ENCODE data around the gene NDUFAF7.

NDUFAF7 gene

GRCh38 chr2:37211212-37211611 is 20.2 kb upstream of the NDUFAF7 start (continued):
- no peak for TF ChIP-seq POU6F1 (CRISPR knock-in tag; IDR thresholded peaks at IDR 0.05; ENCODE audit: borderline replicate concordance, low read depth)
- no peak for TF ChIP-seq GLIS3 (CRISPR knock-in tag; IDR thresholded peaks at IDR 0.05)
- TF ChIP-seq ARNTL (CRISPR knock-in tag; IDR thresholded peaks at IDR 0.05; ENCODE audit: borderline replicate concordance, low read depth) = no peak
- TF ChIP-seq, protein P1, sequence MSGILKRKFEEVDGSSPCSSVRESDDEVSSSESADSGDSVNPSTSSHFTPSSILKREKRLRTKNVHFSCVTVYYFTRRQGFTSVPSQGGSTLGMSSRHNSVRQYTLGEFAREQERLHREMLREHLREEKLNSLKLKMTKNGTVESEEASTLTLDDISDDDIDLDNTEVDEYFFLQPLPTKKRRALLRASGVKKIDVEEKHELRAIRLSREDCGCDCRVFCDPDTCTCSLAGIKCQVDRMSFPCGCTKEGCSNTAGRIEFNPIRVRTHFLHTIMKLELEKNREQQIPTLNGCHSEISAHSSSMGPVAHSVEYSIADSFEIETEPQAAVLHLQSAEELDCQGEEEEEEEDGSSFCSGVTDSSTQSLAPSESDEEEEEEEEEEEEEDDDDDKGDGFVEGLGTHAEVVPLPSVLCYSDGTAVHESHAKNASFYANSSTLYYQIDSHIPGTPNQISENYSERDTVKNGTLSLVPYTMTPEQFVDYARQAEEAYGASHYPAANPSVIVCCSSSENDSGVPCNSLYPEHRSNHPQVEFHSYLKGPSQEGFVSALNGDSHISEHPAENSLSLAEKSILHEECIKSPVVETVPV (CRISPR knock-in tag; IDR thresholded peaks at IDR 0.05) = no peak
- no peak for TF ChIP-seq ZFP30 (CRISPR knock-in tag; IDR thresholded peaks at IDR 0.05)
- no peak for TF ChIP-seq ESRRG (CRISPR knock-in tag; IDR thresholded peaks at IDR 0.05)
- no peak for TF ChIP-seq TCF4 (CRISPR knock-in tag; IDR thresholded peaks at IDR 0.05; ENCODE audit: borderline replicate concordance)
- TF ChIP-seq ISL1 (CRISPR knock-in tag; IDR thresholded peaks at IDR 0.05) = no peak
- no peak for TF ChIP-seq SNAI2 (CRISPR knock-in tag; IDR thresholded peaks at IDR 0.05)
- no peak for TF ChIP-seq BACH2 (CRISPR knock-in tag; IDR thresholded peaks at IDR 0.05; ENCODE audit: borderline replicate concordance)
- TF ChIP-seq OSR1 (CRISPR knock-in tag; IDR thresholded peaks at IDR 0.05) = no peak

DNA sequence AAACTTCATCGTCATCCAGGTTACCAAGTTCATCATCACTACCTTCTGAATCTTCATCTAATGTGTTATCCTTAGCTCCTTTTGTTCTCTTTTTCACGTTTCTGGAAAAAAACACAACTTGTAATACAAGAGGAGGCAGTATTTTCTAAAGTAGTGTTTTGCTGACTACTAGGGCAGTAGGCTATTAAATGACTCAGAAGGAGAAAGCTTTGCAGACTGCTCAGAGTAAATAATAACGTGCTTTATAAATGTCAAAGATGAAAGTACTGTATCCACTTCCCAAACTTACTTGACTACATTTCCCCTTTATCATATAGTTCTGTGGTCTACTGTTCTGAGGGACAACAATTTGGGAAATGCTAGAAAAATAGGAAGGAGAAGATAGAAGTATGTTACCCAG is 19.5 kb upstream of the NDUFAF7 start:
- TF ChIP-seq OSR1 (CRISPR knock-in tag; IDR thresholded peaks at IDR 0.05) (no peak), TCF4 (CRISPR knock-in tag; IDR thresholded peaks at IDR 0.05; ENCODE audit: borderline replicate concordance) (no peak), BACH2 (CRISPR knock-in tag; IDR thresholded peaks at IDR 0.05; ENCODE audit: borderline replicate concordance) (no peak), TOX (CRISPR knock-in tag; IDR thresholded peaks at IDR 0.05; ENCODE audit: borderline replicate concordance) (no peak)
- TF ChIP-seq, protein P2, sequence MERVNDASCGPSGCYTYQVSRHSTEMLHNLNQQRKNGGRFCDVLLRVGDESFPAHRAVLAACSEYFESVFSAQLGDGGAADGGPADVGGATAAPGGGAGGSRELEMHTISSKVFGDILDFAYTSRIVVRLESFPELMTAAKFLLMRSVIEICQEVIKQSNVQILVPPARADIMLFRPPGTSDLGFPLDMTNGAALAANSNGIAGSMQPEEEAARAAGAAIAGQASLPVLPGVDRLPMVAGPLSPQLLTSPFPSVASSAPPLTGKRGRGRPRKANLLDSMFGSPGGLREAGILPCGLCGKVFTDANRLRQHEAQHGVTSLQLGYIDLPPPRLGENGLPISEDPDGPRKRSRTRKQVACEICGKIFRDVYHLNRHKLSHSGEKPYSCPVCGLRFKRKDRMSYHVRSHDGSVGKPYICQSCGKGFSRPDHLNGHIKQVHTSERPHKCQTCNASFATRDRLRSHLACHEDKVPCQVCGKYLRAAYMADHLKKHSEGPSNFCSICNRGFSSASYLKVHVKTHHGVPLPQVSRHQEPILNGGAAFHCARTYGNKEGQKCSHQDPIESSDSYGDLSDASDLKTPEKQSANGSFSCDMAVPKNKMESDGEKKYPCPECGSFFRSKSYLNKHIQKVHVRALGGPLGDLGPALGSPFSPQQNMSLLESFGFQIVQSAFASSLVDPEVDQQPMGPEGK (CRISPR knock-in tag; IDR thresholded peaks at IDR 0.05; ENCODE audit: borderline replicate concordance) = no peak
- ATAC-seq = no peak

DNA sequence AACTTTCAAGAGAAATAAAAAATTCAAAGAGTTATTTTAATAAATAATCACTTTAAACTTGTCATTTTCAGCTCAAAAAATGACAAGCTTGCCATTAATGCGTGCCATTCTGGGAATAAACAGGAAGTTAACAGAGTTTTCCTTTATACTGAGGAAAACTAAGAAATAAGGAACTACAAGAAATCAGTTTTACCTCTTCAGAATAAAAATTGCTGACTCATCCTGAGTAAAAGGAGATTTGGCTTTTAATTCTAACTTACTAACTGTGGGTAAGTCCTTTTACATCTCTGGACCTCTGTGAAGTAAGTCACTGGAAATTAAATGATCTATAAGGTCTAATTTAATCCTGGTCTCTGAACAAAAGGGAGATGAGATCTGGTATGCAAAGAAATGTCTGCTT is 16.2 kb upstream of the NDUFAF7 start:
- TF ChIP-seq ISL1 (CRISPR knock-in tag; IDR thresholded peaks at IDR 0.05) (no peak), ARNTL (CRISPR knock-in tag; IDR thresholded peaks at IDR 0.05; ENCODE audit: borderline replicate concordance, low read depth) (no peak), TCF4 (CRISPR knock-in tag; IDR thresholded peaks at IDR 0.05; ENCODE audit: borderline replicate concordance) (no peak), CSDC2 (CRISPR knock-in tag; IDR thresholded peaks at IDR 0.05) (no peak)
- no peak for ATAC-seq

DNA sequence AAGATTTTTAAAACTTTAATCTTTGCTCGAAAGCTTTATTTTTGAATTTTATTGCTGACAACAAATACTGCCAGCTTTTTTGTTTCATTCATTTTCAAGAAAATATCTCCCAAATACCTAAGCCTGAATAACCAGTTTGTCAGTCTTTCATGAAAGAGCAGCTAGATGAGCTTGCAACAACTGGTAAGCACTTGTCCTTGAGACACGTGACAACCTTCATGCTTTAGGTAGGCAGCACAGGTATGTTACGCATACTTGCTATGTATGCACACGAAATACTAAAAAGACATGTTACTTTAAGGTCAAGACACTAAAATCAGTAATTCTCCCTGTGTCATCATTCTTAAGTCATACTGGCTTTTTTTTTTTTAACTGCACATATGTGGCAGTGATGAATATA is 12.4 kb upstream of the NDUFAF7 start:
- TF ChIP-seq ZFP3 (CRISPR knock-in tag; IDR thresholded peaks at IDR 0.05) (no peak), ESRRG (CRISPR knock-in tag; IDR thresholded peaks at IDR 0.05) (no peak), ZFP30 (CRISPR knock-in tag; IDR thresholded peaks at IDR 0.05) (no peak), OSR1 (CRISPR knock-in tag; IDR thresholded peaks at IDR 0.05) (no peak), GLIS3 (CRISPR knock-in tag; IDR thresholded peaks at IDR 0.05) (no peak), ZNF70 (CRISPR knock-in tag; IDR thresholded peaks at IDR 0.05) (no peak), ZNF565 (CRISPR knock-in tag; conservative IDR thresholded peaks at IDR 0.05; ENCODE audit: low read depth) (no peak), ISL1 (CRISPR knock-in tag; IDR thresholded peaks at IDR 0.05) (no peak), RARB (CRISPR knock-in tag; IDR thresholded peaks at IDR 0.05) (no peak)
- TF ChIP-seq, protein P3, sequence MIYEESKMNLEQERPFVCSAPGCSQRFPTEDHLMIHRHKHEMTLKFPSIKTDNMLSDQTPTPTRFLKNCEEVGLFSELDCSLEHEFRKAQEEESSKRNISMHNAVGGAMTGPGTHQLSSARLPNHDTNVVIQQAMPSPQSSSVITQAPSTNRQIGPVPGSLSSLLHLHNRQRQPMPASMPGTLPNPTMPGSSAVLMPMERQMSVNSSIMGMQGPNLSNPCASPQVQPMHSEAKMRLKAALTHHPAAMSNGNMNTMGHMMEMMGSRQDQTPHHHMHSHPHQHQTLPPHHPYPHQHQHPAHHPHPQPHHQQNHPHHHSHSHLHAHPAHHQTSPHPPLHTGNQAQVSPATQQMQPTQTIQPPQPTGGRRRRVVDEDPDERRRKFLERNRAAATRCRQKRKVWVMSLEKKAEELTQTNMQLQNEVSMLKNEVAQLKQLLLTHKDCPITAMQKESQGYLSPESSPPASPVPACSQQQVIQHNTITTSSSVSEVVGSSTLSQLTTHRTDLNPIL (CRISPR knock-in tag; IDR thresholded peaks at IDR 0.05; ENCODE audit: low read depth) = no peak
- TF ChIP-seq, protein P4, sequence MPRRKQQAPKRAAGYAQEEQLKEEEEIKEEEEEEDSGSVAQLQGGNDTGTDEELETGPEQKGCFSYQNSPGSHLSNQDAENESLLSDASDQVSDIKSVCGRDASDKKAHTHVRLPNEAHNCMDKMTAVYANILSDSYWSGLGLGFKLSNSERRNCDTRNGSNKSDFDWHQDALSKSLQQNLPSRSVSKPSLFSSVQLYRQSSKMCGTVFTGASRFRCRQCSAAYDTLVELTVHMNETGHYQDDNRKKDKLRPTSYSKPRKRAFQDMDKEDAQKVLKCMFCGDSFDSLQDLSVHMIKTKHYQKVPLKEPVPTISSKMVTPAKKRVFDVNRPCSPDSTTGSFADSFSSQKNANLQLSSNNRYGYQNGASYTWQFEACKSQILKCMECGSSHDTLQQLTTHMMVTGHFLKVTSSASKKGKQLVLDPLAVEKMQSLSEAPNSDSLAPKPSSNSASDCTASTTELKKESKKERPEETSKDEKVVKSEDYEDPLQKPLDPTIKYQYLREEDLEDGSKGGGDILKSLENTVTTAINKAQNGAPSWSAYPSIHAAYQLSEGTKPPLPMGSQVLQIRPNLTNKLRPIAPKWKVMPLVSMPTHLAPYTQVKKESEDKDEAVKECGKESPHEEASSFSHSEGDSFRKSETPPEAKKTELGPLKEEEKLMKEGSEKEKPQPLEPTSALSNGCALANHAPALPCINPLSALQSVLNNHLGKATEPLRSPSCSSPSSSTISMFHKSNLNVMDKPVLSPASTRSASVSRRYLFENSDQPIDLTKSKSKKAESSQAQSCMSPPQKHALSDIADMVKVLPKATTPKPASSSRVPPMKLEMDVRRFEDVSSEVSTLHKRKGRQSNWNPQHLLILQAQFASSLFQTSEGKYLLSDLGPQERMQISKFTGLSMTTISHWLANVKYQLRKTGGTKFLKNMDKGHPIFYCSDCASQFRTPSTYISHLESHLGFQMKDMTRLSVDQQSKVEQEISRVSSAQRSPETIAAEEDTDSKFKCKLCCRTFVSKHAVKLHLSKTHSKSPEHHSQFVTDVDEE (CRISPR knock-in tag; IDR thresholded peaks at IDR 0.05) = no peak
- no peak for ATAC-seq

All from SK-N-SH treated with all-trans-retinoic acid at 6 μM for 48 hours (cell line).